ENCODE data around the gene HOXC11.

- peak; percentile 92 for TF ChIP-seq EZH2 (IDR thresholded peaks at IDR 0.05; ENCODE audit: borderline replicate concordance, insufficient read depth, low read depth, low read length, poor library complexity, severe bottlenecking)
- TF ChIP-seq CTCF (IDR thresholded peaks at IDR 0.05) = no peak
Measured at GRCh38 chr12:53973236-53974042, 513 bp downstream of the HOXC11 start.
